ENCODE measurements around the gene HTD2.

DNA sequence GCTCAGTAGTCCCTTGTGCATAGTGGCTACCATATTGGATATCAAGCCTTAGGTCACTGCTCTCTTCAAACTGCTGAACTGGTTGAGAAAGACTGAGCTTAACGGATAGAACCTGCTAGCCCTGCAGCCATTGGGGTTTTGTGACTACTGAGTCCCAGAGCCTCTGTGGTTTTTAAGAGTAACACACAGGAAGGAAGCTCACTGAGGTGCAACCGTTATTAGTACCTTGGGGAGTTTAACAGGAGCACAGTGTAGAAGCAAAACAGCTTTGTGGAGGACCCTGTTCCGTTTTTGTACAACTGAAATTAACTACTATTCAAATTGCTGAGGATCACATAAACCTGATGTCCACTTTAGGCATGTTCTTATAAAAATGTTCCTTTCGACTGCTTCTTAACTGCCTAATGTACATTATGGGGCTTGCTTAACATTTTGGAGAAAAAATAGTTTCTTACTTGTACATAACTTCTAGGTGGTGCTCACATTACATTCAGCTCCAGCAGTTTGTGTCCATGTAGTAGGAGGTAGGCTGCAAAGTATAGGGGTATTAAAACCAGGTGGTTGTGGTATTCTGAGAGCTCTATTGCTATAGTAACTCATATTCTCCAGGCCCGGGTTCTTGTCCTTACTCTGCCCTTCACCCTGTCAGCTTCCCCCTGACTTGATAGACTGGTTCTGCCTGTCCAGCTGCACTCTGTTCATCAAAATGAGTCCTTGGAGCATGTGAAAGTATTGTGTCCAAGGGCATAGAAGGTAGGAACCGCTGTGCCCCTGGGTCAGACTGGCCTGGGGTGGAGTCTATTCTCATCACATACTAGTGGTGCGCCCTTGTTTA, 43.7 kb downstream of the HTD2 start:
- TF ChIP-seq, protein P1, sequence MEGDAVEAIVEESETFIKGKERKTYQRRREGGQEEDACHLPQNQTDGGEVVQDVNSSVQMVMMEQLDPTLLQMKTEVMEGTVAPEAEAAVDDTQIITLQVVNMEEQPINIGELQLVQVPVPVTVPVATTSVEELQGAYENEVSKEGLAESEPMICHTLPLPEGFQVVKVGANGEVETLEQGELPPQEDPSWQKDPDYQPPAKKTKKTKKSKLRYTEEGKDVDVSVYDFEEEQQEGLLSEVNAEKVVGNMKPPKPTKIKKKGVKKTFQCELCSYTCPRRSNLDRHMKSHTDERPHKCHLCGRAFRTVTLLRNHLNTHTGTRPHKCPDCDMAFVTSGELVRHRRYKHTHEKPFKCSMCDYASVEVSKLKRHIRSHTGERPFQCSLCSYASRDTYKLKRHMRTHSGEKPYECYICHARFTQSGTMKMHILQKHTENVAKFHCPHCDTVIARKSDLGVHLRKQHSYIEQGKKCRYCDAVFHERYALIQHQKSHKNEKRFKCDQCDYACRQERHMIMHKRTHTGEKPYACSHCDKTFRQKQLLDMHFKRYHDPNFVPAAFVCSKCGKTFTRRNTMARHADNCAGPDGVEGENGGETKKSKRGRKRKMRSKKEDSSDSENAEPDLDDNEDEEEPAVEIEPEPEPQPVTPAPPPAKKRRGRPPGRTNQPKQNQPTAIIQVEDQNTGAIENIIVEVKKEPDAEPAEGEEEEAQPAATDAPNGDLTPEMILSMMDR (IDR thresholded peaks at IDR 0.05): no peak
- TF ChIP-seq POLR2A (IDR thresholded peaks at IDR 0.05): no peak
